ENCODE data around the gene DHRS12. TPM values are rescaled to one million over a fixed set of nuclear protein-coding genes. Genes with fewer than 3 reads are reported as not detected.

Gene DHRS12
- total RNA-seq, 1 experiment from 2014 or later, result 10.2 TPM

- Mint-ChIP-seq H3K4me3 (no peak overlapping the region), H3K27me3 (ENCODE audit: low read depth) (peaks cover 4% of the 10 kb centered on the region; the same call in 1 of the 2 replicates), H3K4me1 (peaks cover 64% of the 10 kb centered on the region), H3K9me3 (no peaks in the 10 kb centered on the region), H3K27ac (no peak overlapping the region), H3K36me3 (no peaks in the 10 kb centered on the region)
- CTCF ChIA-PET, result interaction anchor here (1.0 kb wide), 1 partner anchor 33 kb away, joined by 3 read pairs; no protein-coding TSS in a partner anchor
- POLR2A ChIA-PET, result no interaction called here
- DNase-seq (ENCODE audit: low spot score) (no peak), ATAC-seq (no peak)
- TF ChIP-seq PRDM15 (CRISPR knock-in tag; IDR thresholded peaks at IDR 0.05), result no peak
- TF ChIP-seq ZNF532 (CRISPR knock-in tag; IDR thresholded peaks at IDR 0.05; ENCODE audit: borderline replicate concordance), result no peak
- TF ChIP-seq FOXP1 (CRISPR knock-in tag; IDR thresholded peaks at IDR 0.05; ENCODE audit: borderline replicate concordance), result no peak
- TF ChIP-seq ZNF138 (CRISPR knock-in tag; conservative IDR thresholded peaks at IDR 0.05), result no peak
- TF ChIP-seq ARID4B (CRISPR knock-in tag; IDR thresholded peaks at IDR 0.05; ENCODE audit: borderline replicate concordance), result no peak
- TF ChIP-seq ZNF317 (CRISPR knock-in tag; IDR thresholded peaks at IDR 0.05; ENCODE audit: borderline replicate concordance, low read depth), result no peak
- TF ChIP-seq ZNF263 (CRISPR knock-in tag; IDR thresholded peaks at IDR 0.05; ENCODE audit: low read depth), result no peak
- TF ChIP-seq NFATC4 (CRISPR knock-in tag; IDR thresholded peaks at IDR 0.05), result no peak
- TF ChIP-seq NR2C2 (CRISPR knock-in tag; IDR thresholded peaks at IDR 0.05), result no peak
- no peak for TF ChIP-seq SP1 (CRISPR knock-in tag; conservative IDR thresholded peaks at IDR 0.05)
- TF ChIP-seq E2F1 (CRISPR knock-in tag; IDR thresholded peaks at IDR 0.05), result no peak
- TF ChIP-seq TCF7 (CRISPR knock-in tag; IDR thresholded peaks at IDR 0.05; ENCODE audit: low read depth), result no peak
- no peak for TF ChIP-seq STAT6 (CRISPR knock-in tag; conservative IDR thresholded peaks at IDR 0.05; ENCODE audit: low read depth)
- TF ChIP-seq ZNF281 (CRISPR knock-in tag; IDR thresholded peaks at IDR 0.05), result no peak
These were observed 3.5 kb downstream of the DHRS12 start for GRCh38 chr13:51800486-51800885.

All from WTC11 (cell line).